K562 treated with DMSO at 1 percent for 4 hours (cell line): Measurements from ENCODE around the gene COBL. TPM values are rescaled to one million over a fixed set of nuclear protein-coding genes. Genes with fewer than 3 reads are reported as not detected.

ENCODE experiments used
- total RNA-seq: library from RNA; unstranded; fragments of 300-600 nt; gene quantifications from 2 replicates; pipeline ENCODE4 v1.2.3, GENCODE V29; 2022; ENCODE audit not compliant: insufficient read depth

The COBL gene, protein sequence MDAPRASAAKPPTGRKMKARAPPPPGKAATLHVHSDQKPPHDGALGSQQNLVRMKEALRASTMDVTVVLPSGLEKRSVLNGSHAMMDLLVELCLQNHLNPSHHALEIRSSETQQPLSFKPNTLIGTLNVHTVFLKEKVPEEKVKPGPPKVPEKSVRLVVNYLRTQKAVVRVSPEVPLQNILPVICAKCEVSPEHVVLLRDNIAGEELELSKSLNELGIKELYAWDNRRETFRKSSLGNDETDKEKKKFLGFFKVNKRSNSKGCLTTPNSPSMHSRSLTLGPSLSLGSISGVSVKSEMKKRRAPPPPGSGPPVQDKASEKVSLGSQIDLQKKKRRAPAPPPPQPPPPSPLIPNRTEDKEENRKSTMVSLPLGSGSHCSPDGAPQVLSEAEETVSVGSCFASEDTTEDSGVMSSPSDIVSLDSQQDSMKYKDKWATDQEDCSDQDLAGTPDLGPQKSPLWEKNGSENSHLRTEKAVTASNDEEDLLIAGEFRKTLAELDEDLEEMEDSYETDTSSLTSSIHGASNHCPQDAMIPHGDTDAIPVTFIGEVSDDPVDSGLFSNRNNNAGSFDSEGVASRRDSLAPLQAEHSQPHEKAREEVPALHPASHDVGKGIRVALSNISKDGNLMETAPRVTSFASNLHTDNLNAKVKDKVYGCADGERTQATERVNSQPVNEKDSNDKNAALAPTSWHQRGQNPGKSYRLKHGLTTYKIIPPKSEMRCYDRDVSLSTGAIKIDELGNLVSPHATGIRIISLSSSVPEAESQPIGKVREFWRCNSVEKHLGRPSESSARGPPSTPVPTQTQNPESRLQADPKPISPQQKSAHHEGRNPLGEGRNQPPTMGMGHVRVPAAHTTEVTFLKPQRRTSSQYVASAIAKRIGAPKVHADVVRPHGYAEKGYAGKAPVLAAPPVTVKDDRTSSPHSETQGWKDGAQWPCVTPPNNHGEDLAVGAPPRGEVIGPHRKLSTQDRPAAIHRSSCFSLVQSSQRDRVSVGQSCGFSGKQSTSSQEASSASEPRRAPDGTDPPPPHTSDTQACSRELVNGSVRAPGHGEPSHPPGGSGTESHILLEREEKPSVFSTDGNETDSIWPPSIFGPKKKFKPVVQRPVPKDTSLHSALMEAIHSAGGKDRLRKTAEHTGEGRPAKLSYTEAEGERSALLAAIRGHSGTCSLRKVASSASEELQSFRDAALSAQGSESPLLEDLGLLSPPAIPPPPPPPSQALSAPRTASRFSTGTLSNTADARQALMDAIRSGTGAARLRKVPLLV
- not detected in 2 replicates for total RNA-seq

DNA sequence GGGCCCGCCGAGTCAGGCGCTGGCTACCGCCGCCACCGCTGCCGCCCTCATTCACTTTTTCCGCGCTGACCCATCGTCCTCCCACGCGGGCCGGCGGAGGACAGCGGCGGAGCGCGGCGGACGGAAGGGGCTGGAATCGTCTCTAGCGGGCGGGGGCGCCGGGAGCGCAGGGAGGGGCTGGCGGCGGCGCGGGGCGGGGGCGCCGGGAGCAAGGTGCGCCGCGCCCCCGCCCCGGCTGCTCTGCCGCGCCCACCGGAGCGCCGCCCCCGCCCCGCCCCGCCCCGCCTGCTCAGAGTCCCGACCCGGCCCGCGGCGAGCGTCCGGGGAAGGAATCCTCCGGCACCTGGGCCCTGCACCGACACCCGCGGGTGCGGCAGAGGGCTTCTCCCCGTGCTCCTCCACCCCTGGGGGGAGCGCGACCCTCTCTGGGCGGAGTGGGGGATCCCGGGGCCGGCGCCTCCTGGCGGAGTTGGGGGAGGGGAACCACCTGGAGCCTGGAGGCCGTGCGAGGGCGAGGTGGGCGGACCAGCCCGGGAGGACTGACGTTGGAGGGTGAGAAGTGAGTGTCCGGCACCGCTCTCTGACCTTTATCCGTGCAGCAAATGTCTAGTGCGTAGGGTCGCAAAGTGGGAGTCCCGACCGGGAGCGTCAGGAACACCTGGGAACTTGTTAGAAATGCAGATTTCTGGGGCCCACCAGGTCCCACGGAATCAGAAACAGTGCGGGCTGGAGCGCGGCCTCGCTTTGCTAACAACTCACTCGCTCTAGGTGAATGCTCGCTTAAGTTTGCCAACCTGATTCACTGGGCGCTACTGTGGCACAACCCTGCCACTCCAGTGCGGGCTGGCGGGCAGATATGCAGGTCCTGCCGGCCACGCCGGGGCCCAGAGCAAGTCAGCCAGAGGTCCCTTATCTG lies at the start of gene COBL:
TSS of gene COBL (minus strand) at position 144 of the 916 bp plus-strand sequence. CDS start 176 bp downstream, outside the sequence.

